HepG2 (cell line): ENCODE measurements around the gene PRKACG. TPM values are rescaled to one million over a fixed set of nuclear protein-coding genes. Genes with fewer than 3 reads are reported as not detected.
A peak's percentile ranks its signal among the peaks of the same experiment; 100 is the strongest.

Source experiments
- AHR ChIP-seq: IDR thresholded peaks from 2 replicates; pipeline ENCODE4 v1.6.1; 2018; ENCODE audit warnings: missing genetic modification reagents, missing compliant biosample characterization
- ATAD3A ChIP-seq: sonication (generic); formaldehyde crosslinking; IDR thresholded peaks from 2 replicates; pipeline ENCODE4 v1.4.0; 2020; ENCODE audit warnings: missing genetic modification reagents
- BORCS8-MEF2B ChIP-seq: sonication (generic); formaldehyde crosslinking; IDR thresholded peaks from 2 replicates; pipeline ENCODE4 v1.8.0; 2022; ENCODE audit warnings: mild to moderate bottlenecking, missing genetic modification reagents
- BRD4 ChIP-seq: sonication (generic); formaldehyde crosslinking; IDR thresholded peaks from 2 replicates; pipeline ENCODE4 v1.4.0; 2020; ENCODE audit warnings: missing genetic modification reagents
- FIP1L1 ChIP-seq: fragments of 200-400 bp; formaldehyde crosslinking; IDR thresholded peaks from 2 replicates; pipeline ENCODE4 v1.6.1; 2018; ENCODE audit warnings: low read depth, mild to moderate bottlenecking, low read length, moderate library complexity, borderline replicate concordance; ENCODE audit not compliant: insufficient read depth
- HES4 ChIP-seq: sonication (generic); formaldehyde crosslinking; IDR thresholded peaks from 2 replicates; pipeline ENCODE4 v1.9.0; 2021; ENCODE audit warnings: mild to moderate bottlenecking, missing genetic modification reagents, borderline replicate concordance
- KDM3A ChIP-seq: IDR thresholded peaks from 2 replicates; pipeline ENCODE4 v1.6.1; 2018; ENCODE audit warnings: low read depth, missing compliant biosample characterization
- KDM4B ChIP-seq: sonication (generic); formaldehyde crosslinking; IDR thresholded peaks from 2 replicates; pipeline ENCODE4 v1.4.0; 2020; ENCODE audit warnings: missing genetic modification reagents
- MYNN ChIP-seq: sonication (generic); formaldehyde crosslinking; IDR thresholded peaks from 2 replicates; pipeline ENCODE4 v1.4.0; 2020; ENCODE audit warnings: mild to moderate bottlenecking, low read depth, missing genetic modification reagents
- POLR2AphosphoS5 ChIP-seq: IDR thresholded peaks from 2 replicates; pipeline ENCODE4 v1.6.1; 2012; ENCODE audit warnings: low read depth, low read length
- POLR2G ChIP-seq: fragments of 200-400 bp; formaldehyde crosslinking; IDR thresholded peaks from 2 replicates; pipeline ENCODE4 v1.6.1; 2018; ENCODE audit warnings: mild to moderate bottlenecking, low read depth, low read length, moderate library complexity
- SIN3B ChIP-seq: fragments of 150-350 bp; IDR thresholded peaks from 2 replicates; pipeline ENCODE4 v1.6.1; 2014; ENCODE audit warnings: low read length
- SMYD3 ChIP-seq: sonication (generic); formaldehyde crosslinking; IDR thresholded peaks from 2 replicates; pipeline ENCODE4 v1.8.1; 2023; ENCODE audit warnings: mild to moderate bottlenecking, missing genetic modification reagents
- TP53 ChIP-seq: sonication (generic); formaldehyde crosslinking; conservative IDR thresholded peaks from 2 replicates; pipeline ENCODE4 v1.4.0; 2020; ENCODE audit warnings: missing genetic modification reagents
- ZFAT ChIP-seq: sonication (generic); formaldehyde crosslinking; conservative IDR thresholded peaks from 2 replicates; pipeline ENCODE4 v1.8.1; 2023; ENCODE audit warnings: missing genetic modification reagents, inconsistent platforms
- ZNF296 ChIP-seq: sonication (generic); formaldehyde crosslinking; conservative IDR thresholded peaks from 2 replicates; pipeline ENCODE4 v1.5.0; 2020; ENCODE audit warnings: mild to moderate bottlenecking, missing genetic modification reagents
- ZNF552 ChIP-seq: sonication (generic); formaldehyde crosslinking; IDR thresholded peaks from 2 replicates; pipeline ENCODE4 v1.9.0; 2022; ENCODE audit warnings: missing genetic modification reagents, mild to moderate bottlenecking, borderline replicate concordance
- polyA plus RNA-seq, 8 experiments: library from polyadenylated mRNA; depleted of rRNA in 3 of 8; stranded (reverse) in 7 of 8; unstranded in 1 of 8; fragments of >200 nt; fragmentation: Illumina TruSeq in 4 of 8; extraction: Trizol in 4 of 8; gene quantifications; 2 replicates each; pipeline versions ENCODE4 v1.2.1 to v1.2.3, GENCODE V29; 2011 to 2016; ENCODE audit warnings: low read depth in 4 of 8, missing spikeins in 1 of 8, mixed read lengths in 1 of 8; ENCODE audit not compliant: insufficient read depth in 1 of 8
- total RNA-seq, 5 experiments: library from RNA; depleted of rRNA; stranded (reverse); fragments of >200 nt; fragmentation: Illumina TruSeq; extraction: Trizol; gene quantifications; 2 replicates each; pipeline ENCODE4 v1.2.3, GENCODE V29; 2016; ENCODE audit warnings: low read depth in 1 of 5
- TF ChIP-seq, protein P1 (sequence below): sonication (generic); formaldehyde crosslinking; IDR thresholded peaks from 2 replicates; pipeline ENCODE4 v1.8.1; 2023; ENCODE audit warnings: mild to moderate bottlenecking, missing genetic modification reagents
- TF ChIP-seq, protein P2 (sequence below): IDR thresholded peaks from 2 replicates; pipeline ENCODE4 v1.6.1; 2016; ENCODE audit warnings: control low read depth
- TF ChIP-seq, protein P3 (sequence below): IDR thresholded peaks from 2 replicates; pipeline ENCODE4 v1.6.1; 2016; ENCODE audit warnings: low read depth, borderline replicate concordance
- TF ChIP-seq, protein P4 (sequence below): sonication (generic); formaldehyde crosslinking; IDR thresholded peaks from 2 replicates; pipeline ENCODE4 v1.8.1; 2022; ENCODE audit warnings: low read depth, mild to moderate bottlenecking, missing genetic modification reagents
- TF ChIP-seq, protein P5 (sequence below): sonication (generic); formaldehyde crosslinking; IDR thresholded peaks from 2 replicates; pipeline ENCODE4 v1.8.0; 2022; ENCODE audit warnings: missing genetic modification reagents, low read depth, mild to moderate bottlenecking, borderline replicate concordance

Gene PRKACG
- total and polyA plus RNA-seq, 2 of the 13 experiments (the other 11 are each of a cell fraction or from before 2014, with no cell fraction given), result not detected

DNA sequence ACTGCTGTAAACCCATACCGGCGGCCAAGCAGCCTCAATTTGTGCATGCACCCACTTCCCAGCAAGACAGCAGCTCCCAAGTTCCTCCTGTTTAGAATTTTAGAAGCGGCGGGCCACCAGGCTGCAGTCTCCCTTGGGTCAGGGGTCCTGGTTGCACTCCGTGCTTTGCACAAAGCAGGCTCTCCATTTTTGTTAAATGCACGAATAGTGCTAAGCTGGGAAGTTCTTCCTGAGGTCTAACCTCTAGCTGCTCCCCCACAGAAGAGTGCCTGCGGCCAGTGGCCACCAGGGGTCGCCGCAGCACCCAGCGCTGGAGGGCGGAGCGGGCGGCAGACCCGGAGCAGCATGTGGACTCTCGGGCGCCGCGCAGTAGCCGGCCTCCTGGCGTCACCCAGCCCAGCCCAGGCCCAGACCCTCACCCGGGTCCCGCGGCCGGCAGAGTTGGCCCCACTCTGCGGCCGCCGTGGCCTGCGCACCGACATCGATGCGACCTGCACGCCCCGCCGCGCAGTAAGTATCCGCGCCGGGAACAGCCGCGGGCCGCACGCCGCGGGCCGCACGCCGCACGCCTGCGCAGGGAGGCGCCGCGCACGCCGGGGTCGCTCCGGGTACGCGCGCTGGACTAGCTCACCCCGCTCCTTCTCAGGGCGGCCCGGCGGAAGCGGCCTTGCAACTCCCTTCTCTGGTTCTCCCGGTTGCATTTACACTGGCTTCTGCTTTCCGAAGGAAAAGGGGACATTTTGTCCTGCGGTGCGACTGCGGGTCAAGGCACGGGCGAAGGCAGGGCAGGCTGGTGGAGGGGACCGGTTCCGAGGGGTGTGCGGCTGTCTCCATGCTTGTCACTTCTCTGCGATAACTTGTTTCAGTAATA is 21.8 kb upstream of the PRKACG start, which contains the start of gene FXN (continued):
- TF ChIP-seq HES4 (peak; percentile 62; the same call in 1 of the 2 replicates), ZNF296 (no peak), BORCS8-MEF2B (CRISPR knock-in tag) (no peak; the same call in 1 of the 2 replicates), MYNN (CRISPR knock-in tag) (no peak), ZNF552 (CRISPR knock-in tag) (no peak), FIP1L1 (no peak), KDM4B (0 out of 2 replicates have a peak, but pooled peaks have one; percentile 27), TP53 (CRISPR knock-in tag) (0 out of 2 replicates have a peak, but pooled peaks have one; percentile 47), BRD4 (peak; percentile 38; the same call in 1 of the 2 replicates), SMYD3 (CRISPR knock-in tag) (no peak), ZFAT (CRISPR knock-in tag) (0 out of 2 replicates have a peak, but pooled peaks have one; percentile 7), KDM3A (CRISPR knock-in tag) (peak; percentile 66; the same call in 1 of the 2 replicates), SIN3B (0 out of 2 replicates have a peak, but pooled peaks have one; percentile 24), POLR2G (peak; percentile 75), AHR (CRISPR knock-in tag) (peak; percentile 70), ATAD3A (CRISPR knock-in tag) (no peak), POLR2AphosphoS5 (peak; percentile 16)
- TF ChIP-seq, protein P1, sequence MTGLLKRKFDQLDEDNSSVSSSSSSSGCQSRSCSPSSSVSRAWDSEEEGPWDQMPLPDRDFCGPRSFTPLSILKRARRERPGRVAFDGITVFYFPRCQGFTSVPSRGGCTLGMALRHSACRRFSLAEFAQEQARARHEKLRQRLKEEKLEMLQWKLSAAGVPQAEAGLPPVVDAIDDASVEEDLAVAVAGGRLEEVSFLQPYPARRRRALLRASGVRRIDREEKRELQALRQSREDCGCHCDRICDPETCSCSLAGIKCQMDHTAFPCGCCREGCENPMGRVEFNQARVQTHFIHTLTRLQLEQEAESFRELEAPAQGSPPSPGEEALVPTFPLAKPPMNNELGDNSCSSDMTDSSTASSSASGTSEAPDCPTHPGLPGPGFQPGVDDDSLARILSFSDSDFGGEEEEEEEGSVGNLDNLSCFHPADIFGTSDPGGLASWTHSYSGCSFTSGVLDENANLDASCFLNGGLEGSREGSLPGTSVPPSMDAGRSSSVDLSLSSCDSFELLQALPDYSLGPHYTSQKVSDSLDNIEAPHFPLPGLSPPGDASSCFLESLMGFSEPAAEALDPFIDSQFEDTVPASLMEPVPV (CRISPR knock-in tag), result no peak
- TF ChIP-seq, protein P2, sequence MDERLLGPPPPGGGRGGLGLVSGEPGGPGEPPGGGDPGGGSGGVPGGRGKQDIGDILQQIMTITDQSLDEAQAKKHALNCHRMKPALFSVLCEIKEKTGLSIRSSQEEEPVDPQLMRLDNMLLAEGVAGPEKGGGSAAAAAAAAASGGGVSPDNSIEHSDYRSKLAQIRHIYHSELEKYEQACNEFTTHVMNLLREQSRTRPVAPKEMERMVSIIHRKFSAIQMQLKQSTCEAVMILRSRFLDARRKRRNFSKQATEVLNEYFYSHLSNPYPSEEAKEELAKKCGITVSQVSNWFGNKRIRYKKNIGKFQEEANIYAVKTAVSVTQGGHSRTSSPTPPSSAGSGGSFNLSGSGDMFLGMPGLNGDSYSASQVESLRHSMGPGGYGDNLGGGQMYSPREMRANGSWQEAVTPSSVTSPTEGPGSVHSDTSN (CRISPR knock-in tag), result no peak
- TF ChIP-seq, protein P3, sequence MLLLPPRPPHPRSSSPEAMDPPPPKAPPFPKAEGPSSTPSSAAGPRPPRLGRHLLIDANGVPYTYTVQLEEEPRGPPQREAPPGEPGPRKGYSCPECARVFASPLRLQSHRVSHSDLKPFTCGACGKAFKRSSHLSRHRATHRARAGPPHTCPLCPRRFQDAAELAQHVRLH, result peak; percentile 85
- TF ChIP-seq, protein P4, sequence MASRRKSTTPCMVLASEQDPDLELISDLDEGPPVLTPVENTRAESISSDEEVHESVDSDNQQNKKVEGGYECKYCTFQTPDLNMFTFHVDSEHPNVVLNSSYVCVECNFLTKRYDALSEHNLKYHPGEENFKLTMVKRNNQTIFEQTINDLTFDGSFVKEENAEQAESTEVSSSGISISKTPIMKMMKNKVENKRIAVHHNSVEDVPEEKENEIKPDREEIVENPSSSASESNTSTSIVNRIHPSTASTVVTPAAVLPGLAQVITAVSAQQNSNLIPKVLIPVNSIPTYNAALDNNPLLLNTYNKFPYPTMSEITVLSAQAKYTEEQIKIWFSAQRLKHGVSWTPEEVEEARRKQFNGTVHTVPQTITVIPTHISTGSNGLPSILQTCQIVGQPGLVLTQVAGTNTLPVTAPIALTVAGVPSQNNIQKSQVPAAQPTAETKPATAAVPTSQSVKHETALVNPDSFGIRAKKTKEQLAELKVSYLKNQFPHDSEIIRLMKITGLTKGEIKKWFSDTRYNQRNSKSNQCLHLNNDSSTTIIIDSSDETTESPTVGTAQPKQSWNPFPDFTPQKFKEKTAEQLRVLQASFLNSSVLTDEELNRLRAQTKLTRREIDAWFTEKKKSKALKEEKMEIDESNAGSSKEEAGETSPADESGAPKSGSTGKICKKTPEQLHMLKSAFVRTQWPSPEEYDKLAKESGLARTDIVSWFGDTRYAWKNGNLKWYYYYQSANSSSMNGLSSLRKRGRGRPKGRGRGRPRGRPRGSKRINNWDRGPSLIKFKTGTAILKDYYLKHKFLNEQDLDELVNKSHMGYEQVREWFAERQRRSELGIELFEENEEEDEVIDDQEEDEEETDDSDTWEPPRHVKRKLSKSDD (CRISPR knock-in tag), result no peak
- TF ChIP-seq, protein P5, sequence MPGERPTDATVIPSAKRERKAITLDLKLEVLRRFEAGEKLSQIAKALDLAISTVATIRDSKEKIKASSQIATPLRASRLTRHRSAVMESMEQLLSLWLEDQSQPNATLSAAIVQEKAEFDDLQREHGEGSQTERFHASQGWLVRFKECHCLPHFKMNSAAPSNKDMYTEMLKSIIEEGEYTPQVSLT, result no peak
